Heart left ventricle (tissue), 13 donors: ENCODE data around the gene BCR.

Experiments used
- POLR2A ChIP-seq, 2 donors: fragments of 450-650 bp; IDR thresholded peaks; one replicate each; pipeline ENCODE4 v1.6.1; 2017; ENCODE audit warnings: antibody characterized with exemption in 2 of 2, mild to moderate bottlenecking in 2 of 2, moderate library complexity in 2 of 2
- TF ChIP-seq, protein P1 (sequence below), 12 donors: fragments of 200-600 bp; sonication (generic) in 4 of 12; IDR thresholded peaks; one replicate each; pipeline versions ENCODE4 v1.5.0 to v1.8.0; 2018 to 2022; ENCODE audit warnings: antibody characterized with exemption in 12 of 12, mild to moderate bottlenecking in 5 of 12
- donor health status: ischemic (EF 13 %, LVEDD 7.1; RV severe dilation, severe dysfunction).
- donor health status: DM: no; HTN: yes; CAD: no.
- donor health status: DM: no; HTN: no; CAD: no.
- donor health status: ischemic (EF 25% LVEDD 6.9; RV normal size, moderate dysfunction).
- donor health status: ischemic (EF 25% LVEDD 5.7; RV mildly dilated, moderate dysfunction).
- donor health status: ischemic (EF 35%, LVEDD 5.7; RV mildly dilated, moderate dysfunction).
- donor health status: nonischemic (EF 11% LVEDD 7.7; RV severe dilation, severe dysfunction).
- donor health status: DM: yes; HTN: yes; CAD: no.
- donor health status: PGD.
- donor health status: ischemic (EF 29% LVEDD 5.4; RV normal size, mild dysfunction).
- donor health status: nonischemic (EF 23%, LVEDD 6.1; RV moderate dilation, normal function).

- TF ChIP-seq, protein P1, sequence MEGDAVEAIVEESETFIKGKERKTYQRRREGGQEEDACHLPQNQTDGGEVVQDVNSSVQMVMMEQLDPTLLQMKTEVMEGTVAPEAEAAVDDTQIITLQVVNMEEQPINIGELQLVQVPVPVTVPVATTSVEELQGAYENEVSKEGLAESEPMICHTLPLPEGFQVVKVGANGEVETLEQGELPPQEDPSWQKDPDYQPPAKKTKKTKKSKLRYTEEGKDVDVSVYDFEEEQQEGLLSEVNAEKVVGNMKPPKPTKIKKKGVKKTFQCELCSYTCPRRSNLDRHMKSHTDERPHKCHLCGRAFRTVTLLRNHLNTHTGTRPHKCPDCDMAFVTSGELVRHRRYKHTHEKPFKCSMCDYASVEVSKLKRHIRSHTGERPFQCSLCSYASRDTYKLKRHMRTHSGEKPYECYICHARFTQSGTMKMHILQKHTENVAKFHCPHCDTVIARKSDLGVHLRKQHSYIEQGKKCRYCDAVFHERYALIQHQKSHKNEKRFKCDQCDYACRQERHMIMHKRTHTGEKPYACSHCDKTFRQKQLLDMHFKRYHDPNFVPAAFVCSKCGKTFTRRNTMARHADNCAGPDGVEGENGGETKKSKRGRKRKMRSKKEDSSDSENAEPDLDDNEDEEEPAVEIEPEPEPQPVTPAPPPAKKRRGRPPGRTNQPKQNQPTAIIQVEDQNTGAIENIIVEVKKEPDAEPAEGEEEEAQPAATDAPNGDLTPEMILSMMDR (IDR thresholded peaks at IDR 0.05), result peak in 4 of 12 donors; percentile 21 to 42 (median 30)
- no peak for TF ChIP-seq POLR2A (IDR thresholded peaks at IDR 0.05)
Measured at GRCh38 chr22:23240639-23241389, 60.5 kb downstream of the BCR start.
